Measurements from ENCODE around the gene LCK. TPM values are rescaled to one million over a fixed set of nuclear protein-coding genes. Genes with fewer than 3 reads are reported as not detected.

Gene LCK
- polyA plus RNA-seq, 1 of the 3 experiments (the other 2 are of a cell fraction): not detected

GRCh38 chr1:32228771-32229170 is 22.3 kb upstream of the LCK start:
- peaks cover under 1 to 3% of the 10 kb centered on the region in 2 experiments; a peak in 3 of 4 replicates for H3K4me1 ChIP-seq (ENCODE audit: control insufficient read depth in 1 of 2, insufficient read depth in 2 of 2, low read depth in 1 of 2, low read length in 1 of 2)
- H3K27me3 ChIP-seq (ENCODE audit: insufficient read depth): no peaks in the 10 kb centered on the region
- H3K36me3 ChIP-seq (replicated peaks in 1 of 2; ENCODE audit: control insufficient read depth in 1 of 2, insufficient read depth in 2 of 2, low read length in 1 of 2): peaks cover 48 to 65% of the 10 kb centered on the region in 2 experiments
- H4K20me1 ChIP-seq (ENCODE audit: insufficient read depth): no peaks in the 10 kb centered on the region
- H3K4me2 ChIP-seq: no peak overlapping the region
- no peak overlapping the region for H3K4me3 ChIP-seq (ENCODE audit: low read depth in 2 of 2, low read length in 1 of 2)
- ChIA-PET POLR2A (interaction anchor here (2.1 kb wide), 1 partner anchor 11 kb away, joined by 5 read pairs; no protein-coding TSS in a partner anchor), CTCF (interaction anchor here (0.8 to 2.6 kb wide), 2 partner anchors 12 to 19 kb away, joined by 3 to 11 read pairs; no protein-coding TSS in a partner anchor)
- H3F3A ChIP-seq (replicated peaks; ENCODE audit: insufficient read depth): peaks cover 7% of the 10 kb centered on the region
- no peaks in the 10 kb centered on the region for H3K9me2 ChIP-seq
- H3K79me2 ChIP-seq (ENCODE audit: insufficient read depth): peaks cover 18% of the 10 kb centered on the region
- TF ChIP-seq FOSL2 (IDR thresholded peaks at IDR 0.05; ENCODE audit: borderline replicate concordance, low read depth) (no peak), SIN3A (IDR thresholded peaks at IDR 0.05; ENCODE audit: borderline replicate concordance, low read depth, low read length) (no peak), GATA2 (CRISPR knock-in tag; IDR thresholded peaks at IDR 0.05) (no peak), TEAD4 (IDR thresholded peaks at IDR 0.05; ENCODE audit: borderline replicate concordance, insufficient read depth) (no peak), SMC3 (IDR thresholded peaks at IDR 0.05; ENCODE audit: low read depth, low read length) (no peak), FOXM1 (IDR thresholded peaks at IDR 0.05; ENCODE audit: low read depth) (no peak), NFIC (IDR thresholded peaks at IDR 0.05; ENCODE audit: borderline replicate concordance) (no peak), JUND (IDR thresholded peaks at IDR 0.05) (no peak)
- 100% methylated on average over 3 of the region's 3 CpGs for WGBS (ENCODE audit: low lambda C conversion rate)
- no peaks in the 10 kb centered on the region for H3K9me3 ChIP-seq
- DNase-seq: no peak
- H2AFZ ChIP-seq (ENCODE audit: low read depth): no peak overlapping the region
- no peak overlapping the region for H3K27ac ChIP-seq (ENCODE audit: low read depth in 2 of 2, low read length in 1 of 2)
- no peak overlapping the region for H3K9ac ChIP-seq

GRCh38 chr1:32231843-32232432 is 19.1 kb upstream of the LCK start:
- Histone ChIP-seq H3K9me3 (no peaks in the 10 kb centered on the region), H2AFZ (ENCODE audit: low read depth) (no peak overlapping the region), H3K36me3 (replicated peaks in 1 of 2; ENCODE audit: control insufficient read depth in 1 of 2, insufficient read depth in 2 of 2, low read length in 1 of 2) (peaks cover 35 to 36% of the 10 kb centered on the region in 2 experiments), H3K4me2 (no peak overlapping the region), H3K4me3 (ENCODE audit: low read depth in 2 of 2, low read length in 1 of 2) (no peak overlapping the region), H3K27ac (ENCODE audit: low read depth in 2 of 2, low read length in 1 of 2) (no peak overlapping the region), H3K4me1 (ENCODE audit: control insufficient read depth in 1 of 2, insufficient read depth in 2 of 2, low read depth in 1 of 2, low read length in 1 of 2) (peaks cover 0 to 12% of the 10 kb centered on the region in 2 experiments; a peak in 1 of 4 replicates), H3K9ac (no peak overlapping the region), H3K27me3 (ENCODE audit: insufficient read depth) (no peaks in the 10 kb centered on the region), H3K9me2 (no peaks in the 10 kb centered on the region), H3F3A (replicated peaks; ENCODE audit: insufficient read depth) (peaks cover 26% of the 10 kb centered on the region), H4K20me1 (ENCODE audit: insufficient read depth) (no peaks in the 10 kb centered on the region), H3K79me2 (ENCODE audit: insufficient read depth) (no peaks in the 10 kb centered on the region)
- POLR2A ChIA-PET: interaction anchor here (0.7 kb wide), 1 partner anchor 10 kb away, joined by 3 read pairs; no protein-coding TSS in a partner anchor
- no peak for DNase-seq
- CTCF ChIA-PET: interaction anchor here (0.6 to 1.4 kb wide), 3 partner anchors 9 to 511 kb away, joined by 3 to 5 read pairs (median 4); no protein-coding TSS in a partner anchor
- peak; percentile 22; the same call in 1 of the 2 replicates for TF ChIP-seq POLR2AphosphoS5 (IDR thresholded peaks at IDR 0.05; ENCODE audit: low read depth, low read length)
- no peak for TF ChIP-seq GABPA (IDR thresholded peaks at IDR 0.05; ENCODE audit: low read depth)
- 82% methylated on average over 5 of the region's 5 CpGs for WGBS (ENCODE audit: low lambda C conversion rate)

GRCh38 chr1:32232558-32233304 is 18.3 kb upstream of the LCK start:
- H3K9me2 ChIP-seq: no peaks in the 10 kb centered on the region
- no peak overlapping the region for H3K4me2 ChIP-seq
- H3K36me3 ChIP-seq (replicated peaks in 1 of 2; ENCODE audit: control insufficient read depth in 1 of 2, insufficient read depth in 2 of 2, low read length in 1 of 2): peaks cover 30 to 31% of the 10 kb centered on the region in 2 experiments
- H3K27me3 ChIP-seq (ENCODE audit: insufficient read depth): no peaks in the 10 kb centered on the region
- no peaks in the 10 kb centered on the region for H3K9me3 ChIP-seq
- H3K4me3 ChIP-seq (ENCODE audit: low read depth in 2 of 2, low read length in 1 of 2): no peak overlapping the region
- no peaks in the 10 kb centered on the region for H3K79me2 ChIP-seq (ENCODE audit: insufficient read depth)
- POLR2A ChIA-PET: interaction anchor here (0.7 kb wide), 1 partner anchor 10 kb away, joined by 3 read pairs; no protein-coding TSS in a partner anchor
- no peaks in the 10 kb centered on the region for H4K20me1 ChIP-seq (ENCODE audit: insufficient read depth)
- no peak for DNase-seq
- CTCF ChIA-PET: interaction anchor here (0.6 kb wide), 1 partner anchor 17 kb away, joined by 3 read pairs; no protein-coding TSS in a partner anchor
- H3K27ac ChIP-seq (ENCODE audit: low read depth in 2 of 2, low read length in 1 of 2): no peak overlapping the region
- no peak overlapping the region for H3K9ac ChIP-seq
- 96% methylated on average over 8 of the region's 8 CpGs for WGBS (ENCODE audit: low lambda C conversion rate)
- peaks cover 34% of the 10 kb centered on the region for H3F3A ChIP-seq (replicated peaks; ENCODE audit: insufficient read depth)
- H2AFZ ChIP-seq (ENCODE audit: low read depth): no peak overlapping the region
- H3K4me1 ChIP-seq (ENCODE audit: control insufficient read depth in 1 of 2, insufficient read depth in 2 of 2, low read depth in 1 of 2, low read length in 1 of 2): peaks cover 0 to 12% of the 10 kb centered on the region in 2 experiments; a peak in 1 of 4 replicates
- TF ChIP-seq YY1 (IDR thresholded peaks at IDR 0.05; ENCODE audit: low read depth): no peak
- no peak for TF ChIP-seq RFX5 (IDR thresholded peaks at IDR 0.05; ENCODE audit: low read length)
- no peak for TF ChIP-seq SMC3 (IDR thresholded peaks at IDR 0.05; ENCODE audit: low read depth, low read length)
- TF ChIP-seq NFIC (IDR thresholded peaks at IDR 0.05; ENCODE audit: borderline replicate concordance): no peak
- no peak for TF ChIP-seq RAD21 (IDR thresholded peaks at IDR 0.05; ENCODE audit: low read length)
- no peak for TF ChIP-seq CHD2 (IDR thresholded peaks at IDR 0.05; ENCODE audit: low read length, partially characterized antibody)
- TF ChIP-seq IRF3 (IDR thresholded peaks at IDR 0.05; ENCODE audit: low read depth, low read length): no peak
- no peak for TF ChIP-seq JUND (IDR thresholded peaks at IDR 0.05)
- TF ChIP-seq NRF1 (IDR thresholded peaks at IDR 0.05; ENCODE audit: low read depth, low read length): no peak
- TF ChIP-seq RCOR1 (IDR thresholded peaks at IDR 0.05; ENCODE audit: low read length): no peak
- TF ChIP-seq MAX (IDR thresholded peaks at IDR 0.05; ENCODE audit: low read depth): no peak
- no peak for TF ChIP-seq MXI1 (IDR thresholded peaks at IDR 0.05; ENCODE audit: low read depth, low read length)

Data from SK-N-SH (cell line).